Prostate gland (tissue), 2 donors: ENCODE measurements around the gene SCN1A.

Source experiments
- POLR2AphosphoS5 ChIP-seq: sonication (generic); formaldehyde crosslinking; IDR thresholded peaks from one replicate; pipeline ENCODE4 v1.6.1; 2017; ENCODE audit warnings: antibody characterized with exemption
- TF ChIP-seq, protein P1 (sequence below), 4 experiments: fragments of 200-600 bp in 2 of 4; fragments of 450-650 bp in 2 of 4; sonication (generic) in 2 of 4; IDR thresholded peaks; 1 replicate in 3 of 4; 2 replicates in 1 of 4; pipeline ENCODE4 v1.5.1; 2016 to 2019; ENCODE audit warnings: antibody characterized with exemption in 4 of 4, mild to moderate bottlenecking in 2 of 4, moderate library complexity in 2 of 4

DNA sequence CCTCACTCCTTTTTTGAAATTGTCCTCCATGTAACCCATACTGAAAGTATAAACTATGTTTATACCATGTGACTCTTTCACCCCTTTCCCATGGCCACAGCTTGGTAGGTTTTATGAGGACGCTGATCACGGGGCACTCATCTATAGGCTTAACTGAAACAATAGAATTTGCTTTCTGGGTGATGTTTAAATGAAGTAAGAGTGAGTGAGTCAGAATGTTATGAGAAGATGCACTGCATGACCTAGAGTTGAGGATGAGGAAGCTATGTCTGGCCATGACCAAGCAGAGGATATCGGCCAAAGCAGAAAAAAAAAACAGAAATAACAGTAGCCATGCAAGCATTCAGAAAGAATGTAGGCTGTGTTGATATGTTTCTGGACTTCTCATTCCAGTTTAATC, 34.9 kb downstream of the SCN1A start:
- no peak for TF ChIP-seq POLR2AphosphoS5
- TF ChIP-seq, protein P1, sequence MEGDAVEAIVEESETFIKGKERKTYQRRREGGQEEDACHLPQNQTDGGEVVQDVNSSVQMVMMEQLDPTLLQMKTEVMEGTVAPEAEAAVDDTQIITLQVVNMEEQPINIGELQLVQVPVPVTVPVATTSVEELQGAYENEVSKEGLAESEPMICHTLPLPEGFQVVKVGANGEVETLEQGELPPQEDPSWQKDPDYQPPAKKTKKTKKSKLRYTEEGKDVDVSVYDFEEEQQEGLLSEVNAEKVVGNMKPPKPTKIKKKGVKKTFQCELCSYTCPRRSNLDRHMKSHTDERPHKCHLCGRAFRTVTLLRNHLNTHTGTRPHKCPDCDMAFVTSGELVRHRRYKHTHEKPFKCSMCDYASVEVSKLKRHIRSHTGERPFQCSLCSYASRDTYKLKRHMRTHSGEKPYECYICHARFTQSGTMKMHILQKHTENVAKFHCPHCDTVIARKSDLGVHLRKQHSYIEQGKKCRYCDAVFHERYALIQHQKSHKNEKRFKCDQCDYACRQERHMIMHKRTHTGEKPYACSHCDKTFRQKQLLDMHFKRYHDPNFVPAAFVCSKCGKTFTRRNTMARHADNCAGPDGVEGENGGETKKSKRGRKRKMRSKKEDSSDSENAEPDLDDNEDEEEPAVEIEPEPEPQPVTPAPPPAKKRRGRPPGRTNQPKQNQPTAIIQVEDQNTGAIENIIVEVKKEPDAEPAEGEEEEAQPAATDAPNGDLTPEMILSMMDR (IDR thresholded peaks at IDR 0.05) = no peak
